Measurements from ENCODE around the gene CBFA2T2.

GRCh38 chr20:33645396-33645795 is 155.5 kb downstream of the CBFA2T2 start:
- TF ChIP-seq POLR2A (IDR thresholded peaks at IDR 0.05; ENCODE audit: low read depth, low read length) (no peak), CTCF (IDR thresholded peaks at IDR 0.05; ENCODE audit: extremely low read depth in 1 of 2, insufficient read depth in 1 of 2, low read depth in 1 of 2, low read length in 2 of 2) (no peak), EZH2 (IDR thresholded peaks at IDR 0.05; ENCODE audit: borderline replicate concordance, low read depth, low read length, severe bottlenecking) (no peak), POLR2AphosphoS5 (IDR thresholded peaks at IDR 0.05; ENCODE audit: insufficient read depth, low read depth, low read length) (no peak), MAX (IDR thresholded peaks at IDR 0.05; ENCODE audit: insufficient read depth, insufficient read length) (no peak), MYC (IDR thresholded peaks at IDR 0.05; ENCODE audit: low read depth, low read length) (no peak), JUN (IDR thresholded peaks at IDR 0.05; ENCODE audit: borderline replicate concordance, insufficient read depth, insufficient read length, low read depth) (no peak), GATA2 (IDR thresholded peaks at IDR 0.05; ENCODE audit: insufficient read depth, insufficient read length, low read depth, low read length) (no peak)
